IMR-90 (cell line): ENCODE results near the gene IFI30. TPM values are rescaled to one million over a fixed set of nuclear protein-coding genes. Genes with fewer than 3 reads are reported as not detected.

Experiments
- ATAC-seq: fragments of 200-7000 bp; cut with Tn5 transposase; 2 replicates; pipeline ENCODE4 v1.9.1; 2020; ENCODE audit warnings: low read depth, mild to moderate bottlenecking, moderate library complexity
- BruUV-seq: library from RNA; stranded (reverse); fragments of 400-500 nt; replicated peaks from 2 replicates; lab custom pipeline; 2021; lab: Mats Ljungman, UMichigan
- CTCF ChIA-PET: fragments of 300-600 bp; formaldehyde crosslinking; extraction: SDS; loops from one replicate; lab custom pipeline; 2021; ENCODE audit warnings: antibody characterized with exemption; lab: Yijun Ruan, JAX
- POLR2A ChIA-PET: fragments of 300-600 bp; sonication (Branson Sonifier 250); formaldehyde crosslinking; loops from one replicate; lab custom pipeline; 2022; ENCODE audit warnings: antibody characterized with exemption; ENCODE audit not compliant: unreplicated experiment; lab: Charles Lee
- DNase-seq: peaks from one replicate; pipeline ENCODE4 v3.0.0; 2013
- H2AFZ ChIP-seq: replicated peaks from 2 replicates; pipeline ENCODE3; 2013; ENCODE audit warnings: low read length, mild to moderate bottlenecking; ENCODE audit not compliant: poor library complexity
- H2AK5ac ChIP-seq: 2 replicates; pipeline ENCODE4 v1.6.1; 2013; ENCODE audit warnings: low read depth, low read length, inconsistent platforms
- H2AK9ac ChIP-seq: replicated peaks from 2 replicates; pipeline ENCODE3; 2013; ENCODE audit warnings: mild to moderate bottlenecking, low read depth, low read length, moderate library complexity; ENCODE audit not compliant: poor library complexity
- H2BK120ac ChIP-seq: 2 replicates; pipeline ENCODE4 v1.6.1; 2013; ENCODE audit warnings: low read depth, low read length, inconsistent platforms
- H2BK15ac ChIP-seq: 3 replicates; pipeline ENCODE4 v1.6.1; 2013; ENCODE audit warnings: low read depth, low read length, inconsistent platforms
- H2BK20ac ChIP-seq: 2 replicates; pipeline ENCODE4 v1.6.1; 2013; ENCODE audit warnings: low read depth, mild to moderate bottlenecking, inconsistent platforms, low read length, moderate library complexity
- H2BK5ac ChIP-seq: 2 replicates; pipeline ENCODE4 v1.6.1; 2013; ENCODE audit warnings: mild to moderate bottlenecking, low read depth, low read length, inconsistent platforms; ENCODE audit not compliant: poor library complexity, severe bottlenecking
- H3K14ac ChIP-seq: replicated peaks from 2 replicates; pipeline ENCODE4 v1.6.1; 2013; ENCODE audit warnings: low read depth, low read length, inconsistent platforms
- H3K18ac ChIP-seq: 2 replicates; pipeline ENCODE4 v1.6.1; 2013; ENCODE audit warnings: low read depth, low read length, control low read depth
- H3K23ac ChIP-seq: 2 replicates; pipeline ENCODE4 v1.6.1; 2013; ENCODE audit warnings: low read depth, low read length, inconsistent platforms
- H3K27ac ChIP-seq: 2 replicates; pipeline ENCODE4 v1.5.1; 2013; ENCODE audit warnings: mild to moderate bottlenecking, control low read depth, low read length; ENCODE audit not compliant: insufficient read depth
- H3K27me3 ChIP-seq: 2 replicates; pipeline ENCODE4 v1.6.1; 2013; ENCODE audit warnings: low read length; ENCODE audit not compliant: control insufficient read depth, insufficient read depth
- H3K36me3 ChIP-seq: 2 replicates; pipeline ENCODE4 v1.6.1; 2013; ENCODE audit warnings: low read length, mixed read lengths; ENCODE audit not compliant: control insufficient read depth, insufficient read depth
- H3K4ac ChIP-seq: 2 replicates; pipeline ENCODE4 v1.6.1; 2013; ENCODE audit warnings: low read depth, low read length, inconsistent platforms
- H3K4me1 ChIP-seq: 2 replicates; pipeline ENCODE4 v1.6.1; 2013; ENCODE audit warnings: low read length, mixed read lengths; ENCODE audit not compliant: control insufficient read depth, insufficient read depth
- H3K4me2 ChIP-seq: 2 replicates; pipeline ENCODE4 v1.6.1; 2013; ENCODE audit warnings: low read depth, mild to moderate bottlenecking, control low read depth, low read length, moderate library complexity
- H3K4me3 ChIP-seq: 2 replicates; pipeline ENCODE4 v1.5.1; 2013; ENCODE audit warnings: low read depth, mild to moderate bottlenecking, control low read depth, low read length, moderate library complexity; ENCODE audit not compliant: insufficient read depth
- H3K56ac ChIP-seq: 2 replicates; pipeline ENCODE4 v1.6.1; 2013; ENCODE audit warnings: low read length, inconsistent platforms; ENCODE audit not compliant: insufficient read depth; ENCODE audit errors: extremely low read depth
- H3K79me1 ChIP-seq, 2 experiments: 2 replicates each; pipeline ENCODE4 v1.6.1; 2013; ENCODE audit warnings: low read length in 2 of 2, inconsistent platforms in 1 of 2, low read depth in 1 of 2
- H3K9ac ChIP-seq: 2 replicates; pipeline ENCODE4 v1.6.1; 2013; ENCODE audit warnings: low read depth, low read length, control low read depth
- H3K9me1 ChIP-seq: 2 replicates; pipeline ENCODE4 v1.6.1; 2013; ENCODE audit warnings: low read length, inconsistent platforms; ENCODE audit not compliant: insufficient read depth
- H3K9me3 ChIP-seq: 2 replicates; pipeline ENCODE4 v1.6.1; 2013; ENCODE audit warnings: low read length; ENCODE audit not compliant: control insufficient read depth, insufficient read depth
- H4K20me1 ChIP-seq: 2 replicates; pipeline ENCODE4 v1.6.1; 2013; ENCODE audit warnings: low read length, inconsistent platforms; ENCODE audit not compliant: insufficient read depth
- H4K5ac ChIP-seq: 2 replicates; pipeline ENCODE4 v1.6.1; 2013; ENCODE audit warnings: mild to moderate bottlenecking, low read depth, low read length, control low read depth
- H4K8ac ChIP-seq, 2 experiments: 2 replicates each; pipeline ENCODE4 v1.6.1; 2013; ENCODE audit warnings: low read depth in 2 of 2, low read length in 2 of 2, control low read depth in 1 of 2, inconsistent platforms in 1 of 2
- H4K91ac ChIP-seq: 2 replicates; pipeline ENCODE4 v1.6.1; 2013; ENCODE audit warnings: low read depth, low read length, inconsistent platforms; ENCODE audit not compliant: insufficient read depth
- BHLHE40 ChIP-seq: fragments of 150-350 bp; IDR thresholded peaks from 2 replicates; pipeline ENCODE4 v1.6.1; 2016; ENCODE audit warnings: mild to moderate bottlenecking, low read depth, low read length
- CEBPB ChIP-seq: IDR thresholded peaks from 2 replicates; pipeline ENCODE4 v1.6.1; 2012; ENCODE audit warnings: low read depth, low read length, improper control_type of control experiment
- CHD1 ChIP-seq: IDR thresholded peaks from 2 replicates; pipeline ENCODE4 v1.6.1; 2012; ENCODE audit warnings: low read depth, low read length, improper control_type of control experiment
- FOS ChIP-seq: fragments of 150-350 bp; IDR thresholded peaks from 2 replicates; pipeline ENCODE4 v1.6.1; 2016; ENCODE audit warnings: low read depth, low read length
- MAZ ChIP-seq: IDR thresholded peaks from 2 replicates; pipeline ENCODE4 v1.6.1; 2012; ENCODE audit warnings: low read depth, mild to moderate bottlenecking, low read length, improper control_type of control experiment, moderate library complexity, borderline replicate concordance
- MXI1 ChIP-seq: IDR thresholded peaks from 2 replicates; pipeline ENCODE4 v1.6.1; 2012; ENCODE audit warnings: low read depth, mild to moderate bottlenecking, low read length, moderate library complexity, borderline replicate concordance
- NFE2L2 ChIP-seq: fragments of 150-350 bp; IDR thresholded peaks from 2 replicates; pipeline ENCODE4 v1.6.1; 2016; ENCODE audit warnings: low read depth, mild to moderate bottlenecking, low read length
- POLR2A ChIP-seq: IDR thresholded peaks from 2 replicates; pipeline ENCODE4 v1.6.1; 2012; ENCODE audit warnings: mild to moderate bottlenecking, low read depth, low read length
- RAD21 ChIP-seq: IDR thresholded peaks from 2 replicates; pipeline ENCODE4 v1.6.1; 2012; ENCODE audit warnings: low read length, improper control_type of control experiment
- RCOR1 ChIP-seq: IDR thresholded peaks from 2 replicates; pipeline ENCODE4 v1.6.1; 2012; ENCODE audit warnings: mild to moderate bottlenecking, low read length, improper control_type of control experiment; ENCODE audit not compliant: insufficient replicate concordance
- RFX5 ChIP-seq: IDR thresholded peaks from 2 replicates; pipeline ENCODE4 v1.8.0; 2012; ENCODE audit warnings: low read depth, mild to moderate bottlenecking, low read length, moderate library complexity
- SMC3 ChIP-seq: fragments of 150-350 bp; IDR thresholded peaks from 2 replicates; pipeline ENCODE4 v1.6.1; 2016; ENCODE audit warnings: low read depth, mild to moderate bottlenecking, antibody characterized with exemption, low read length, moderate library complexity
- dilution Hi-C: fragments of 300-500 bp; cut with HindIII; formaldehyde crosslinking; loops from one replicate; pipeline ENCODE4 v1.14.3; 2018; ENCODE audit warnings: low sequenced_read_pairs; ENCODE audit not compliant: unreplicated experiment
- in situ Hi-C: fragments of 300-500 bp; cut with MboI; formaldehyde crosslinking; loops from 3 replicates; pipeline ENCODE4 v1.14.3; 2019; ENCODE audit warnings: low sequenced_read_pairs, inconsistent platforms, mixed read lengths
- intact Hi-C: fragments of 100-400 bp; cut with micrococcal nuclease; formaldehyde crosslinking; loops from 2 replicates; pipeline ENCODE4 v1.10.0; 2022
- polyA plus RNA-seq, 3 experiments: library from polyadenylated mRNA; depleted of rRNA; stranded (reverse); fragments of >200 nt; gene quantifications; 2 replicates each; pipeline ENCODE4 v1.2.3, GENCODE V29; 2012; ENCODE audit warnings: low replicate concordance in 1 of 3
- total RNA-seq: library from RNA; depleted of rRNA; stranded (reverse); fragments of >200 nt; gene quantifications from 2 replicates; pipeline ENCODE4 v1.2.3, GENCODE V29; 2012
- TF ChIP-seq, protein P1 (sequence below): fragments of 150-350 bp; IDR thresholded peaks from 2 replicates; pipeline ENCODE4 v1.6.1; 2017; ENCODE audit warnings: mild to moderate bottlenecking, antibody characterized with exemption, low read length, low read depth
- TF ChIP-seq, protein P2 (sequence below): fragments of 150-350 bp; IDR thresholded peaks from 2 replicates; pipeline ENCODE4 v1.6.1; 2016; ENCODE audit warnings: low read depth, mild to moderate bottlenecking, low read length, moderate library complexity, borderline replicate concordance
- TF ChIP-seq, protein P3 (sequence below): conservative IDR thresholded peaks from 2 replicates; pipeline ENCODE4 v1.5.1; 2012; ENCODE audit warnings: mild to moderate bottlenecking, low read depth, low read length, improper control_type of control experiment

Gene IFI30
- total and polyA plus RNA-seq, 2 of the 4 experiments (the other 2 are of a cell fraction), result 2.3 TPM

DNA sequence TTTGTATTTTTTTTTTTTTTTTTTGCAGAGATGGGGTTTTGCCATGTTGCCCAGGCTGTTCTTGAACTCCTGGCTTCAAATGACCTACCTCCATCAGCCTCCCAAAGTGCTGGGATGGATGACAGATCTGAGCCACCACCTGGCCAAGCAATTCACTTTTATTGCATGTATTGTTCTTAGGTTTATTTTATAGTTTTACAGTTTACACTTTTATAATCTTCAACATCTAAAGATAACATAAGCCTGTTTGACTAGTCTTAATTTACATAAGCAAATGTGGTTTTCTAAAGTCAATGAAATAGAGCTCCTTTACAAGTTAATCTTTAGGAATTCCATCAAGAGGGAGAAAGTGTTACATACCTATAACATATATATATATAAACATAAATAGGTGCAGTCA lies 9.9 kb downstream of the IFI30 start:
- CTCF ChIA-PET, result no interaction called here
- H2BK20ac ChIP-seq, result no peak overlapping the region
- H2AK9ac ChIP-seq, result no peak overlapping the region
- H3K4me3 ChIP-seq, result no peak overlapping the region
- TF ChIP-seq MAZ (no peak), RFX5 (no peak), BHLHE40 (no peak), RCOR1 (no peak), CEBPB (no peak), FOS (no peak), POLR2A (no peak), MXI1 (no peak), CHD1 (no peak), SMC3 (no peak), RAD21 (no peak), NFE2L2 (no peak)
- TF ChIP-seq, protein P1, sequence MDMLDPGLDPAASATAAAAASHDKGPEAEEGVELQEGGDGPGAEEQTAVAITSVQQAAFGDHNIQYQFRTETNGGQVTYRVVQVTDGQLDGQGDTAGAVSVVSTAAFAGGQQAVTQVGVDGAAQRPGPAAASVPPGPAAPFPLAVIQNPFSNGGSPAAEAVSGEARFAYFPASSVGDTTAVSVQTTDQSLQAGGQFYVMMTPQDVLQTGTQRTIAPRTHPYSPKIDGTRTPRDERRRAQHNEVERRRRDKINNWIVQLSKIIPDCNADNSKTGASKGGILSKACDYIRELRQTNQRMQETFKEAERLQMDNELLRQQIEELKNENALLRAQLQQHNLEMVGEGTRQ, result no peak
- TF ChIP-seq, protein P2, sequence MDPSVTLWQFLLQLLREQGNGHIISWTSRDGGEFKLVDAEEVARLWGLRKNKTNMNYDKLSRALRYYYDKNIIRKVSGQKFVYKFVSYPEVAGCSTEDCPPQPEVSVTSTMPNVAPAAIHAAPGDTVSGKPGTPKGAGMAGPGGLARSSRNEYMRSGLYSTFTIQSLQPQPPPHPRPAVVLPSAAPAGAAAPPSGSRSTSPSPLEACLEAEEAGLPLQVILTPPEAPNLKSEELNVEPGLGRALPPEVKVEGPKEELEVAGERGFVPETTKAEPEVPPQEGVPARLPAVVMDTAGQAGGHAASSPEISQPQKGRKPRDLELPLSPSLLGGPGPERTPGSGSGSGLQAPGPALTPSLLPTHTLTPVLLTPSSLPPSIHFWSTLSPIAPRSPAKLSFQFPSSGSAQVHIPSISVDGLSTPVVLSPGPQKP, result no peak
- TF ChIP-seq, protein P3, sequence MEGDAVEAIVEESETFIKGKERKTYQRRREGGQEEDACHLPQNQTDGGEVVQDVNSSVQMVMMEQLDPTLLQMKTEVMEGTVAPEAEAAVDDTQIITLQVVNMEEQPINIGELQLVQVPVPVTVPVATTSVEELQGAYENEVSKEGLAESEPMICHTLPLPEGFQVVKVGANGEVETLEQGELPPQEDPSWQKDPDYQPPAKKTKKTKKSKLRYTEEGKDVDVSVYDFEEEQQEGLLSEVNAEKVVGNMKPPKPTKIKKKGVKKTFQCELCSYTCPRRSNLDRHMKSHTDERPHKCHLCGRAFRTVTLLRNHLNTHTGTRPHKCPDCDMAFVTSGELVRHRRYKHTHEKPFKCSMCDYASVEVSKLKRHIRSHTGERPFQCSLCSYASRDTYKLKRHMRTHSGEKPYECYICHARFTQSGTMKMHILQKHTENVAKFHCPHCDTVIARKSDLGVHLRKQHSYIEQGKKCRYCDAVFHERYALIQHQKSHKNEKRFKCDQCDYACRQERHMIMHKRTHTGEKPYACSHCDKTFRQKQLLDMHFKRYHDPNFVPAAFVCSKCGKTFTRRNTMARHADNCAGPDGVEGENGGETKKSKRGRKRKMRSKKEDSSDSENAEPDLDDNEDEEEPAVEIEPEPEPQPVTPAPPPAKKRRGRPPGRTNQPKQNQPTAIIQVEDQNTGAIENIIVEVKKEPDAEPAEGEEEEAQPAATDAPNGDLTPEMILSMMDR, result no peak
- H3K4me2 ChIP-seq, result no peak overlapping the region
- H3K9me3 ChIP-seq, result no peaks in the 10 kb centered on the region
- no peaks in the 10 kb centered on the region for H4K20me1 ChIP-seq
- dilution Hi-C loops, result no loop called here
- intact Hi-C loops, result no loop called here
- H3K4ac ChIP-seq, result no peak overlapping the region
- no peak overlapping the region for H2BK120ac ChIP-seq
- no peak overlapping the region for H3K23ac ChIP-seq
- H3K27ac ChIP-seq, result no peak overlapping the region
- H3K9me1 ChIP-seq, result no peaks in the 10 kb centered on the region
- H3K56ac ChIP-seq, result no peak overlapping the region
- peaks cover 9% of the 10 kb centered on the region for H3K27me3 ChIP-seq
- DNase-seq (no peak), ATAC-seq (no peak)
- in situ Hi-C loops, result no loop called here
- no peaks in the 10 kb centered on the region for H3K79me1 ChIP-seq
- POLR2A ChIA-PET, result no interaction called here
- no peak overlapping the region for H4K5ac ChIP-seq
- H2AFZ ChIP-seq, result no peak overlapping the region
- H2AK5ac ChIP-seq, result no peak overlapping the region
- no peak overlapping the region for H2BK15ac ChIP-seq
- H2BK5ac ChIP-seq, result no peak overlapping the region
- H3K9ac ChIP-seq, result no peak overlapping the region
- H3K14ac ChIP-seq, result no peak overlapping the region
- H3K36me3 ChIP-seq, result no peaks in the 10 kb centered on the region
- H4K8ac ChIP-seq, result no peak overlapping the region
- no TSS peak for BruUV-seq
- no peak overlapping the region for H4K91ac ChIP-seq
- H3K18ac ChIP-seq, result no peak overlapping the region
- H3K4me1 ChIP-seq, result no peaks in the 10 kb centered on the region
